ENCODE data around the gene ANKRD31. TPM values are rescaled to one million over a fixed set of nuclear protein-coding genes. Genes with fewer than 3 reads are reported as not detected.

Gene ANKRD31
- total RNA-seq, 1 experiment from 2014 or later, result not detected

DNA sequence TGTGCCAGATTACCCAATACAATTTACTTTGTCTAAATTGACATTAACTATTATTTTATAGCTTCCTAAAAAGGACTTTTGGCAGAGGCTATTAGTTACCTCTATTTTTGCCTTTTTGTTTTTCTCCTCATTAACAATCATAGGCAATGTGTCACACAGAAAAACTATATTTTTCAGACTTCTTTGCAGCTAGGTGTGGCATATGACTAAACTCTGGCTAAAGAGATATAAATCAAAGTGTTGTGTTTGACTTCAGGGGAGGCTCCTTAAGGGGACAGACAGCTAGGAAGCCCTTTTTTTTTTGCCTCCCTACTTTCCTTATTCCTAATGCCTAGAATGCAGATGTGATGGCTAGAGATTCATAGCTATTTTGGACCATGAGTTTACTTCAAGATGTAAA, 164.6 kb downstream of the ANKRD31 start:
- intact Hi-C loops (cut with micrococcal nuclease; ENCODE audit: unreplicated experiment) (no loop called here), in situ Hi-C loops (cut with HindIII; ENCODE audit: low pct_unique_long_range_greater_than_20kb, low sequenced_read_pairs) (no loop called here)
- H3K4me3 ChIP-seq (ENCODE audit: low read depth in 2 of 2, low read length in 2 of 2), result no peak overlapping the region
- H3K36me3 ChIP-seq (ENCODE audit: control insufficient read depth, insufficient read depth, low read length), result no peaks in the 10 kb centered on the region
- no peak for TF ChIP-seq REST (IDR thresholded peaks at IDR 0.05; ENCODE audit: insufficient read depth in 1 of 2, low read depth in 2 of 2, low read length in 1 of 2)
- no peak for TF ChIP-seq POLR2AphosphoS5 (IDR thresholded peaks at IDR 0.05; ENCODE audit: low read depth, low read length)
- TF ChIP-seq TCF7L2 (IDR thresholded peaks at IDR 0.05; ENCODE audit: low read depth, low read length), result no peak
- TF ChIP-seq, protein P1, sequence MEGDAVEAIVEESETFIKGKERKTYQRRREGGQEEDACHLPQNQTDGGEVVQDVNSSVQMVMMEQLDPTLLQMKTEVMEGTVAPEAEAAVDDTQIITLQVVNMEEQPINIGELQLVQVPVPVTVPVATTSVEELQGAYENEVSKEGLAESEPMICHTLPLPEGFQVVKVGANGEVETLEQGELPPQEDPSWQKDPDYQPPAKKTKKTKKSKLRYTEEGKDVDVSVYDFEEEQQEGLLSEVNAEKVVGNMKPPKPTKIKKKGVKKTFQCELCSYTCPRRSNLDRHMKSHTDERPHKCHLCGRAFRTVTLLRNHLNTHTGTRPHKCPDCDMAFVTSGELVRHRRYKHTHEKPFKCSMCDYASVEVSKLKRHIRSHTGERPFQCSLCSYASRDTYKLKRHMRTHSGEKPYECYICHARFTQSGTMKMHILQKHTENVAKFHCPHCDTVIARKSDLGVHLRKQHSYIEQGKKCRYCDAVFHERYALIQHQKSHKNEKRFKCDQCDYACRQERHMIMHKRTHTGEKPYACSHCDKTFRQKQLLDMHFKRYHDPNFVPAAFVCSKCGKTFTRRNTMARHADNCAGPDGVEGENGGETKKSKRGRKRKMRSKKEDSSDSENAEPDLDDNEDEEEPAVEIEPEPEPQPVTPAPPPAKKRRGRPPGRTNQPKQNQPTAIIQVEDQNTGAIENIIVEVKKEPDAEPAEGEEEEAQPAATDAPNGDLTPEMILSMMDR (IDR thresholded peaks at IDR 0.05), result no peak
- TF ChIP-seq SIN3A (IDR thresholded peaks at IDR 0.05; ENCODE audit: borderline replicate concordance, insufficient read depth, low read depth, low read length), result no peak
- no TSS peak for BruUV-seq (replicated peaks)
- H3K9me3 ChIP-seq (ENCODE audit: control insufficient read depth, insufficient read depth, low read depth, low read length), result no peaks in the 10 kb centered on the region
- no peak for ATAC-seq
- H3K27me3 ChIP-seq (ENCODE audit: control insufficient read depth, insufficient read depth, low read length), result 0 out of 2 replicates have a peak, but pooled peaks cover 2% of the 10 kb centered on the region
- no peak for DNase-seq (ENCODE audit: low read depth, low spot score)
- CTCF ChIA-PET, result interaction anchor here (0.6 kb wide), 1 partner anchor 371 kb away, joined by 3 read pairs; no protein-coding TSS in a partner anchor
- H3K27ac ChIP-seq (ENCODE audit: low read length), result no peak overlapping the region
- H3K4me1 ChIP-seq (ENCODE audit: control insufficient read depth, insufficient read depth, low read length), result no peaks in the 10 kb centered on the region
- POLR2A ChIA-PET, result no interaction called here

- CTCF ChIA-PET, result no interaction called here
- in situ Hi-C loops (cut with HindIII; ENCODE audit: low pct_unique_long_range_greater_than_20kb, low sequenced_read_pairs), result no loop called here
- POLR2A ChIA-PET, result no interaction called here
Measured at GRCh38 chr5:75071100-75071499, 165.6 kb downstream of the ANKRD31 start.

More at GRCh38 chr5:75071100-75071499, 165.6 kb downstream of the ANKRD31 start:
- DNase-seq (ENCODE audit: low read depth, low spot score), result no peak
- Histone ChIP-seq H3K36me3 (ENCODE audit: control insufficient read depth, insufficient read depth, low read length) (no peaks in the 10 kb centered on the region), H3K9me3 (ENCODE audit: control insufficient read depth, insufficient read depth, low read depth, low read length) (no peaks in the 10 kb centered on the region), H3K27me3 (ENCODE audit: control insufficient read depth, insufficient read depth, low read length) (peaks cover 2% of the 10 kb centered on the region; the same call in 1 of the 2 replicates), H3K27ac (ENCODE audit: low read length) (no peak overlapping the region), H3K4me1 (ENCODE audit: control insufficient read depth, insufficient read depth, low read length) (no peaks in the 10 kb centered on the region), H3K4me3 (ENCODE audit: low read depth in 2 of 2, low read length in 2 of 2) (no peak overlapping the region)
- no peak for ATAC-seq
- BruUV-seq (replicated peaks), result no TSS peak
- TF ChIP-seq POLR2AphosphoS5 (IDR thresholded peaks at IDR 0.05; ENCODE audit: low read depth, low read length), result no peak
- TF ChIP-seq, protein P1 (IDR thresholded peaks at IDR 0.05), result no peak
- intact Hi-C loops (cut with micrococcal nuclease; ENCODE audit: unreplicated experiment), result no loop called here

Measured in Panc1 (cell line).